ENCODE results near the gene ARF5. TPM values are rescaled to one million over a fixed set of nuclear protein-coding genes. Genes with fewer than 3 reads are reported as not detected.
"Not testable (repeated sequence)": the region's sequence is repeated elsewhere in the genome, so short reads cannot be mapped to it uniquely, and the experiment has no call there.

Gene ARF5
- total and polyA plus RNA-seq, 4 donors = 105 to 293 (median 219) TPM

DNA sequence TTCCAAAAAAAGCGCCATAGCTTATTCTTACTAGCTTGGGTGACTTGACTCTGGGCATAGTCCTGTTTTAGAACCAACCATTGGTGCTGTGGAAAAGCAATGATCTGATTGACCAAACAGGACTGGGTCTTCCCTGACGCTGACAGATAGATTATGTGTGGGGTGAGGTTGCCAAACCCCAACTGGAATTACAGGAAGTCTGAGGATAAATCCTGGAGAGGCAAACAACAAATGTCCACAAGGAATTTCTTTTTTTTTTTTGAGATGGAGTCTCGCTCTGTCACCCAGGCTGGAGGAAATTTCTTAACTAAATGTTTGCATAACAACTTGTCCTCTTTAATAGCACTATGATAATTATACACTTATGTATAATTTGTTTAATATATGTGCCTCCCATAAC lies 22.0 kb upstream of the ARF5 start:
- H3K36me3 ChIP-seq (ENCODE audit: control insufficient read depth, insufficient read depth, low read length) = no peaks in the 10 kb centered on the region
- no peaks in the 10 kb centered on the region for H3K27me3 ChIP-seq (ENCODE audit: control insufficient read depth, insufficient read depth, low read length)
- no peaks in the 10 kb centered on the region for H3K4me1 ChIP-seq (ENCODE audit: control insufficient read depth, insufficient read depth, low read length)
- H3K27ac ChIP-seq (ENCODE audit: low read depth, low read length) = no peak overlapping the region
- H3K4me3 ChIP-seq (ENCODE audit: low read depth, low read length) = no peak overlapping the region
- WGBS (ENCODE audit: insufficient coverage) = 33% methylated on average over 1 of the region's 3 CpGs
- DNase-seq (ENCODE audit: low read depth in 4 of 6, low spot score in 6 of 6) = no peak
- H3K9me3 ChIP-seq (ENCODE audit: control insufficient read depth, insufficient read depth, low read length) = no peaks in the 10 kb centered on the region

DNA sequence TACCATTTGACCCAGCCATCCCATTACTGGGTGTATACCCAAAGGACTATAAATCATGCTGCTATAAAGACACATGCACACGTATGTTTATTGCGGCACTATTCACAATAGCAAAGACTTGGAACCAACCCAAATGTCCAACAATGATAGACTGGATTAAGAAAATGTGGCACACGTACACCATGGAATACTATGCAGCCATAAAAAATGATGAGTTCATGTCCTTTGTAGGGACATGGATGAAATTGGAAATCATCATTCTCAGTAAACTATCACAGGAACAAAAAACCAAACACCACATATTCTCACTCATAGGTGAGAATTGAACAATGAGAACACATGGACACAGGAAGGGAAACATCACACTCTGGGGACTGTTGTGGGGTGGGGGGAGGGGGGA lies 20.2 kb upstream of the ARF5 start:
- H3K4me1 ChIP-seq (ENCODE audit: control insufficient read depth, insufficient read depth, low read length); H3K36me3 ChIP-seq (ENCODE audit: control insufficient read depth, insufficient read depth, low read length): not testable (repeated sequence)
- WGBS (ENCODE audit: insufficient coverage) = no CpG with 5 or more reads among the region's 3 CpGs

DNA sequence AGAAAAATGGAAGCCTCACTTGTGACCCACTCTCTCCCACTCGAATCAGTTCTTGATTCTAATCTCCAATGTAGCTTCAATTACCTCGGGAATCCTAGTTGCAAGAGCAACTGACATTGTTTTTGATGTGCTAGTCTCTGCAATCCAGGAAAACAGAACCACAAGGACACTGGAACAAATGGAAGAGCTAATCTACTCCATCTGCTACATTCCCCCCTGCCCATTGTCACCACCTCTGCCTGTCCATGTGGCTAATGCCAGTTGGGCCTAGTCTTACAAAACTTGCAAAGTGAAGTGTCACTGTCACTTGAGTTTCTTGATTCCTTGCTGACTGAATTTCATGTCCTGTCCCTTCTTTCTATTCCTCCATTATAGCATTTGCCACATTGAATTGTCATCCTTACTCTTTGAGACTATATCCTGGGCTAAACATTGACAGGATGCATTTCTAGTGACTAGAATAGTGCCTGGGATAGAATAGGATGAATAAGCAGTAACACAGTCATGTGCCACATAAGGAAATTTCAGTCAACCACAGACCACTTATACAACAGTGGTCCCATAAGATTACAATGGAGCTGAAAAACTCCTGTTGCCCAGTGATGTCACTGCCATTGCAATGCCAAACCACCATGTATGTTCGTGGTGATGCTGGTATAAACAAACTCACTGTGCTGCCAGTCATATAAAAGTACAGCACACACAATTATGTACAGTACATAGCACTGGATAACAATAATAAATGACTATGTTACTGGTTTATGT lies 16.3 kb upstream of the ARF5 start:
- Histone ChIP-seq H3K27ac (ENCODE audit: low read depth, low read length) (no peak overlapping the region), H3K9me3 (ENCODE audit: control insufficient read depth, insufficient read depth, low read length) (no peaks in the 10 kb centered on the region), H3K36me3 (ENCODE audit: control insufficient read depth, insufficient read depth, low read length) (no peaks in the 10 kb centered on the region), H3K27me3 (ENCODE audit: control insufficient read depth, insufficient read depth, low read length) (no peaks in the 10 kb centered on the region), H3K4me1 (ENCODE audit: control insufficient read depth, insufficient read depth, low read length) (no peaks in the 10 kb centered on the region), H3K4me3 (ENCODE audit: low read depth, low read length) (no peak overlapping the region)
- 95% methylated on average over 2 of the region's 3 CpGs for WGBS (ENCODE audit: insufficient coverage)
- no peak for DNase-seq (ENCODE audit: low read depth in 4 of 6, low spot score in 6 of 6)

More for the DNA sequence above, 20.2 kb upstream of the ARF5 start:
- not testable (repeated sequence) for H3K27me3 ChIP-seq (ENCODE audit: control insufficient read depth, insufficient read depth, low read length); H3K4me3 ChIP-seq (ENCODE audit: low read depth, low read length); H3K9me3 ChIP-seq (ENCODE audit: control insufficient read depth, insufficient read depth, low read length); H3K27ac ChIP-seq (ENCODE audit: low read depth, low read length); DNase-seq (ENCODE audit: low read depth in 4 of 6, low spot score in 6 of 6)

DNA sequence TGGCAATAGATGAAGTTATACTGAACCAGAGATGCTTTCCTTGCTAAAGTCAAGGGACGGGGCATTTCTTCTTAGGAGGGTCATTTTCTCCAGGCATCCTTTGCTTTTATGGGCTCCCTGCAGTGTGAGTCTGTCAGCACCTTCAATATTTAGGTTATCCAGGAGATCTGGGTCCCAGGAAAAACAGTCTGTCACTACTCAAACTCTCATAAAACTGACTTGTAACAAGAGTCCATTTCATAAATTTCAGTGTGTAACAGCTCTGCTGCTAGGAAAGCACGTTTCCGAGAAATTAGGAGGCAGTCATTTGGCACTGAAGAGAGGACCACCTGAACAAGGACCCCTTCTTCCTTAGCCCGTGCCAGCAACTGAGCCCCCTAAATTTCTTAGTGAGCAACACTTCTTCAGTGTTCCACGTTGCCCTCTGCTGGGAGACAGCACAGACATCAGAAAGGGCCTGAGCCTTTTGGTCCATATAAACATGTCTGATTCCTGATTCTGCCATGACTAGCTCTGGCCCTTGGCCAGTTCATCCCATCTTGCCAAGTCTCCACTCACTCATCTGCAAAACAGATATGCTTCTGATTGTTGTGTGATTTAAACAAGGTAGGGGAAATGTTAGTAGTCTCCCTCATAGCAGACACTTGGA lies 10.1 kb upstream of the ARF5 start:
- H3K4me1 ChIP-seq (ENCODE audit: control insufficient read depth, insufficient read depth, low read length) = peaks cover 14% of the 10 kb centered on the region
- 74% methylated on average over 4 of the region's 5 CpGs for WGBS (ENCODE audit: insufficient coverage)
- no peak overlapping the region for H3K4me3 ChIP-seq (ENCODE audit: low read depth, low read length)
- H3K36me3 ChIP-seq (ENCODE audit: control insufficient read depth, insufficient read depth, low read length) = peaks cover 13% of the 10 kb centered on the region
- no peak overlapping the region for H3K27ac ChIP-seq (ENCODE audit: low read depth, low read length)
- H3K27me3 ChIP-seq (ENCODE audit: control insufficient read depth, insufficient read depth, low read length) = no peaks in the 10 kb centered on the region
- DNase-seq (ENCODE audit: low read depth in 4 of 6, low spot score in 6 of 6) = peak in 2 of 6 donors; percentile 18 to 27
- no peaks in the 10 kb centered on the region for H3K9me3 ChIP-seq (ENCODE audit: control insufficient read depth, insufficient read depth, low read length)

DNA sequence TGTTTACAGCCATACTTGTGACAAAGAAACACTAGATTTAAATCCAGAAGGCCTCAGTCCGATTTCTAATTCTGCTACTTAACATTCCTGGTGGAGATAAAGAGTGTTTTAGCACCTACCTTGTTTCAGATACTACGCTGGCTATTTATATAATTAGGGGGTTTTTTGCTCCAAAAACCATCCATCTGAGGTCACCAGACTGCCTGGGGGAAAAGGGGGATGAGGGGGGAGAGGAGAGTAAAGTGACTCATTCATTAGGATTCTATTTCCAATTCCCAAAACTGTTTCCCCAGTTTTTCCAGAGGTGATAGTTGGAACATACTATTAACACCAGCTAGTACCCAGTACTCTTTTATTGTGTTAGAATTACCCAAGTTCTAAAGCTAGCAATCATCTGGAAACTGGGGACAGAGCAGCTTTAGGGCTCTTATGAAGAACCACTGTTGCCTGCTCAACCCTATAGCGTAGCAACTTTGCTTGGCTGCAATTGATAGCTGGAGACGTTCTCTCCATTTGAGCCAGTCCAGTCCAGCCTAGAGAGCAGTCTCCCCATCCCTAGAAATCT lies 9.4 kb upstream of the ARF5 start:
- 100% methylated on average over 1 of the region's 4 CpGs for WGBS (ENCODE audit: insufficient coverage)
- Histone ChIP-seq H3K9me3 (ENCODE audit: control insufficient read depth, insufficient read depth, low read length) (no peaks in the 10 kb centered on the region), H3K27me3 (ENCODE audit: control insufficient read depth, insufficient read depth, low read length) (no peaks in the 10 kb centered on the region), H3K36me3 (ENCODE audit: control insufficient read depth, insufficient read depth, low read length) (peaks cover 13% of the 10 kb centered on the region), H3K4me3 (ENCODE audit: low read depth, low read length) (no peak overlapping the region), H3K27ac (ENCODE audit: low read depth, low read length) (no peak overlapping the region), H3K4me1 (ENCODE audit: control insufficient read depth, insufficient read depth, low read length) (peaks cover 16% of the 10 kb centered on the region)
- DNase-seq (ENCODE audit: low read depth in 4 of 6, low spot score in 6 of 6) = no peak

DNA sequence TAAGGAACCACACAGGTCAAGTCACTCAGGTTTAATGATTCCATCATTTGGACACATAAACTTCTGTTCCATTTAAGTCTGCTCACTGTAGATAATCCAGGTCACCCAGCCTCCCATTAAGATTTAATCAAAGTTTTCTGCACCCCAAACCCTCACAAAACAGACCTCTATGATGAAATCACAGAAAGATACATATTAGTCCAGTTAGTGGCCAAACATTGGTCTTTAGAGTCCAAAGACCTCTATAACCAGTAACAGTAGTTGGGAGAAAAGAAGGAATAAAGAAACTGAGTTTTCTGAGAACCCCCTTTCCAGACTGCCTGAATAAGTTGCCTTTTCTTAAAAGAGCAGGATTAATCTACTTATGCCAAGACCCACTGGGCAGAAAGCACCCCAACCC lies 7.6 kb upstream of the ARF5 start:
- Histone ChIP-seq H3K36me3 (ENCODE audit: control insufficient read depth, insufficient read depth, low read length) (peaks cover 17% of the 10 kb centered on the region), H3K27me3 (ENCODE audit: control insufficient read depth, insufficient read depth, low read length) (no peaks in the 10 kb centered on the region), H3K4me3 (ENCODE audit: low read depth, low read length) (no peak overlapping the region), H3K4me1 (ENCODE audit: control insufficient read depth, insufficient read depth, low read length) (peaks cover 32% of the 10 kb centered on the region), H3K9me3 (ENCODE audit: control insufficient read depth, insufficient read depth, low read length) (no peaks in the 10 kb centered on the region), H3K27ac (ENCODE audit: low read depth, low read length) (no peak overlapping the region)
- DNase-seq (ENCODE audit: low read depth in 4 of 6, low spot score in 6 of 6) = no peak

DNA sequence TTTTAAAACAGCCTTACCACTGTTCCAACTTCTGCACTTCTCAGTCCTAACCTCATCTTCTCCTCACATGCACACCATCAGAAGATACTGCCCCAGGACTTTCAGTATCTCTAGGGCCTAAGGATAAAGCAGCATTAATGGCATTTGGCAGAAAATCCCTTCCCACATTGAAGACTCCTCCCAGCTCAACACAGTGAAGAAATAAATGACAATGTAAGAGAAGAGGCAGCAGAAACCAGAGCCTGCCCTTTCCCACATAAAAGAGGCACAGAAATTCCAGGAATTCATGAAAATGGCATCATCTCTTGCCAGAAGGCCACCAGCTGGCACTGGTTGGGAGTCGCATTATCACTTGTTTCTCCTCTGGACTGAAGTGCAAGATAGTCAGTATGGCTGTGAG lies 6.5 kb upstream of the ARF5 start:
- H3K27me3 ChIP-seq (ENCODE audit: control insufficient read depth, insufficient read depth, low read length) = no peaks in the 10 kb centered on the region
- H3K4me1 ChIP-seq (ENCODE audit: control insufficient read depth, insufficient read depth, low read length) = peaks cover 34% of the 10 kb centered on the region
- no peak overlapping the region for H3K27ac ChIP-seq (ENCODE audit: low read depth, low read length)
- no peak for DNase-seq (ENCODE audit: low read depth in 4 of 6, low spot score in 6 of 6)
- no peaks in the 10 kb centered on the region for H3K9me3 ChIP-seq (ENCODE audit: control insufficient read depth, insufficient read depth, low read length)
- peaks cover 17% of the 10 kb centered on the region for H3K36me3 ChIP-seq (ENCODE audit: control insufficient read depth, insufficient read depth, low read length)
- no peak overlapping the region for H3K4me3 ChIP-seq (ENCODE audit: low read depth, low read length)
- WGBS (ENCODE audit: insufficient coverage) = 100% methylated on average over 1 of the region's 1 CpG

DNA sequence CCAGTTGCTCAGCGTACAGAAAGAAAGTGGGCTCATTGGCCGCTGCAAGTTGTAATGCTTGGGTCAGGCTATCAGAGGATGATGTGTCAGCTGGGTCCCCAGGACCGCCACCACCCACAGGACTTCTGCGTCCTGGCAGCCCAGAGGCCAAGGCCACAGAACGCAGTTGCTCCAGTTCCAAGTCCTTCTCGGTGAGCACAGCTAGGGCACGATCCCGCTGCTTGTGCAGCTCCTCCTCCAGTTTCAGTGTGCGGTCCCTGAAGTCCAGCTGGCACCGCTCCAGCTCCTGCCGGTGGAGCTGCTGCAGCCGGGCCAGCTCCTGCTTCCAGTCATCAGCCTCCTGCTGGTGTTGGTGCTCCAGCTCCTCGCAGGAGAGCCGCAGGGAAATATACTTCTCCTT lies 5.8 kb upstream of the ARF5 start:
- no peak overlapping the region for H3K4me3 ChIP-seq (ENCODE audit: low read depth, low read length)
- H3K27me3 ChIP-seq (ENCODE audit: control insufficient read depth, insufficient read depth, low read length) = no peaks in the 10 kb centered on the region
- H3K36me3 ChIP-seq (ENCODE audit: control insufficient read depth, insufficient read depth, low read length) = peaks cover 17% of the 10 kb centered on the region
- H3K9me3 ChIP-seq (ENCODE audit: control insufficient read depth, insufficient read depth, low read length) = no peaks in the 10 kb centered on the region
- no peak overlapping the region for H3K27ac ChIP-seq (ENCODE audit: low read depth, low read length)
- peak in 2 of 6 donors; percentile 6 to 33 for DNase-seq (ENCODE audit: low read depth in 4 of 6, low spot score in 6 of 6)
- peaks cover 35% of the 10 kb centered on the region for H3K4me1 ChIP-seq (ENCODE audit: control insufficient read depth, insufficient read depth, low read length)
- WGBS (ENCODE audit: insufficient coverage) = 56% methylated on average over 14 of the region's 14 CpGs

DNA sequence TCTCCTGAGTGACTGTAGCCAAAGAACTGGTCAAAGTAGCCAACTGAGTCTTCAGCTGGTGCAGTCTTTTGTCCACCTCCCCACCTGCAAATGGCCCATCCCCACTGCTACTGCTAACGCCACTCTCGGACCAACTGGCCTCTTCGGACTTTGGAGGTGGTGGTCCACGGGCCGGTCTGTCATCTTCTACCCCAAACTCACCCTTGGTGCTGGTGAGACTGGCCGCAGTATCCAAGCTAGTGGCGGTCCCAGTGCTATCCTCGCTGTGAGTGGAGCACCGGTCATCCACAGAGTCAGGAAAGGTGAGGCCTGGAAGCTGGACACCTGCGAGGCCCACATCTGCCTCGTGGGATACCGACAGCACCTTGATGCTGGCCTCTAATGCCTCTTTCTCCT lies 3.6 kb upstream of the ARF5 start:
- Histone ChIP-seq H3K36me3 (ENCODE audit: control insufficient read depth, insufficient read depth, low read length) (peaks cover 19% of the 10 kb centered on the region), H3K4me1 (ENCODE audit: control insufficient read depth, insufficient read depth, low read length) (peaks cover 52% of the 10 kb centered on the region), H3K4me3 (ENCODE audit: low read depth, low read length) (peak overlapping the region; percentile 80), H3K27ac (ENCODE audit: low read depth, low read length) (no peak overlapping the region), H3K27me3 (ENCODE audit: control insufficient read depth, insufficient read depth, low read length) (no peaks in the 10 kb centered on the region), H3K9me3 (ENCODE audit: control insufficient read depth, insufficient read depth, low read length) (no peaks in the 10 kb centered on the region)
- WGBS (ENCODE audit: insufficient coverage) = 40% methylated on average over 12 of the region's 12 CpGs
- no peak for DNase-seq (ENCODE audit: low read depth in 4 of 6, low spot score in 6 of 6)
